Measurements from ENCODE around the gene ACD.

- TF ChIP-seq CTCF (IDR thresholded peaks at IDR 0.05) (peak in 1 of 4 experiments; percentile 41), POLR2A (IDR thresholded peaks at IDR 0.05) (no peak), POLR2AphosphoS5 (IDR thresholded peaks at IDR 0.05) (no peak)
Observed at GRCh38 chr16:67660564-67661028, 536 bp upstream of the ACD start, which contains the start of gene PARD6A.

Data from gastroesophageal sphincter (tissue), 3 donors.